Gastrocnemius medialis (tissue), 4 donors: Measurements from ENCODE around the gene IQCB1.

Experiments
- POLR2A ChIP-seq, 2 donors: fragments of 450-650 bp; IDR thresholded peaks; one replicate each; pipeline ENCODE4 v1.6.1; 2017; ENCODE audit warnings: antibody characterized with exemption in 2 of 2, mild to moderate bottlenecking in 2 of 2, moderate library complexity in 2 of 2
- TF ChIP-seq, protein P1 (sequence below), 5 experiments: fragments of 450-650 bp in 3 of 5; fragments of 200-600 bp in 2 of 5; sonication (generic) in 2 of 5; IDR thresholded peaks in 4 of 5; conservative IDR thresholded peaks in 1 of 5; 1 replicate in 4 of 5; 2 replicates in 1 of 5; pipeline ENCODE4 v1.5.1; 2016 to 2019; ENCODE audit warnings: antibody characterized with exemption in 5 of 5, mild to moderate bottlenecking in 3 of 5, moderate library complexity in 3 of 5

GRCh38 chr3:121883507-121883906, 48.6 kb upstream of the IQCB1 start:
- TF ChIP-seq, protein P1, sequence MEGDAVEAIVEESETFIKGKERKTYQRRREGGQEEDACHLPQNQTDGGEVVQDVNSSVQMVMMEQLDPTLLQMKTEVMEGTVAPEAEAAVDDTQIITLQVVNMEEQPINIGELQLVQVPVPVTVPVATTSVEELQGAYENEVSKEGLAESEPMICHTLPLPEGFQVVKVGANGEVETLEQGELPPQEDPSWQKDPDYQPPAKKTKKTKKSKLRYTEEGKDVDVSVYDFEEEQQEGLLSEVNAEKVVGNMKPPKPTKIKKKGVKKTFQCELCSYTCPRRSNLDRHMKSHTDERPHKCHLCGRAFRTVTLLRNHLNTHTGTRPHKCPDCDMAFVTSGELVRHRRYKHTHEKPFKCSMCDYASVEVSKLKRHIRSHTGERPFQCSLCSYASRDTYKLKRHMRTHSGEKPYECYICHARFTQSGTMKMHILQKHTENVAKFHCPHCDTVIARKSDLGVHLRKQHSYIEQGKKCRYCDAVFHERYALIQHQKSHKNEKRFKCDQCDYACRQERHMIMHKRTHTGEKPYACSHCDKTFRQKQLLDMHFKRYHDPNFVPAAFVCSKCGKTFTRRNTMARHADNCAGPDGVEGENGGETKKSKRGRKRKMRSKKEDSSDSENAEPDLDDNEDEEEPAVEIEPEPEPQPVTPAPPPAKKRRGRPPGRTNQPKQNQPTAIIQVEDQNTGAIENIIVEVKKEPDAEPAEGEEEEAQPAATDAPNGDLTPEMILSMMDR (IDR thresholded peaks at IDR 0.05 in 4 of 5, conservative IDR thresholded peaks at IDR 0.05 in 1 of 5), result no peak
- no peak for TF ChIP-seq POLR2A (IDR thresholded peaks at IDR 0.05)
